ENCODE data around the gene COL10A1. TPM values are rescaled to one million over a fixed set of nuclear protein-coding genes. Genes with fewer than 3 reads are reported as not detected.
"Not testable (repeated sequence)": the region's sequence is repeated elsewhere in the genome, so short reads cannot be mapped to it uniquely, and the experiment has no call there.

Gene COL10A1
- polyA plus RNA-seq, 1 experiment = 0.11 TPM

GRCh38 chr6:116096979-116097816 is 28.7 kb downstream of the COL10A1 start:
- ChIA-PET CTCF (interaction anchor here (0.6 to 5.0 kb wide), 19 partner anchors 10 to 750 kb away, joined by 3 to 74 read pairs (median 3); partner anchors contain the start of gene FRK), POLR2A (no interaction called here)
- no peak for DNase-seq (ENCODE audit: low read depth)
- Histone ChIP-seq H3K4me3 (ENCODE audit: low read depth, low read length) (no peak overlapping the region), H3K27me3 (ENCODE audit: control insufficient read depth, insufficient read depth, low read length) (no peaks in the 10 kb centered on the region), H3K36me3 (ENCODE audit: control insufficient read depth, insufficient read depth, low read length) (no peaks in the 10 kb centered on the region)
- TF ChIP-seq, protein P1, sequence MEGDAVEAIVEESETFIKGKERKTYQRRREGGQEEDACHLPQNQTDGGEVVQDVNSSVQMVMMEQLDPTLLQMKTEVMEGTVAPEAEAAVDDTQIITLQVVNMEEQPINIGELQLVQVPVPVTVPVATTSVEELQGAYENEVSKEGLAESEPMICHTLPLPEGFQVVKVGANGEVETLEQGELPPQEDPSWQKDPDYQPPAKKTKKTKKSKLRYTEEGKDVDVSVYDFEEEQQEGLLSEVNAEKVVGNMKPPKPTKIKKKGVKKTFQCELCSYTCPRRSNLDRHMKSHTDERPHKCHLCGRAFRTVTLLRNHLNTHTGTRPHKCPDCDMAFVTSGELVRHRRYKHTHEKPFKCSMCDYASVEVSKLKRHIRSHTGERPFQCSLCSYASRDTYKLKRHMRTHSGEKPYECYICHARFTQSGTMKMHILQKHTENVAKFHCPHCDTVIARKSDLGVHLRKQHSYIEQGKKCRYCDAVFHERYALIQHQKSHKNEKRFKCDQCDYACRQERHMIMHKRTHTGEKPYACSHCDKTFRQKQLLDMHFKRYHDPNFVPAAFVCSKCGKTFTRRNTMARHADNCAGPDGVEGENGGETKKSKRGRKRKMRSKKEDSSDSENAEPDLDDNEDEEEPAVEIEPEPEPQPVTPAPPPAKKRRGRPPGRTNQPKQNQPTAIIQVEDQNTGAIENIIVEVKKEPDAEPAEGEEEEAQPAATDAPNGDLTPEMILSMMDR (IDR thresholded peaks at IDR 0.05; ENCODE audit: insufficient read depth, low read depth, low read length) = peak; percentile 45

GRCh38 chr6:116096048-116096759 is 29.7 kb downstream of the COL10A1 start:
- POLR2A ChIA-PET; H3K36me3 ChIP-seq (ENCODE audit: control insufficient read depth, insufficient read depth, low read length); DNase-seq (ENCODE audit: low read depth); H3K27me3 ChIP-seq (ENCODE audit: control insufficient read depth, insufficient read depth, low read length); H3K4me3 ChIP-seq (ENCODE audit: low read depth, low read length): not testable (repeated sequence)
- CTCF ChIA-PET = interaction anchor here (0.7 to 5.0 kb wide), 13 partner anchors 9 to 751 kb away, joined by 3 to 74 read pairs (median 4); no protein-coding TSS in a partner anchor

DNA sequence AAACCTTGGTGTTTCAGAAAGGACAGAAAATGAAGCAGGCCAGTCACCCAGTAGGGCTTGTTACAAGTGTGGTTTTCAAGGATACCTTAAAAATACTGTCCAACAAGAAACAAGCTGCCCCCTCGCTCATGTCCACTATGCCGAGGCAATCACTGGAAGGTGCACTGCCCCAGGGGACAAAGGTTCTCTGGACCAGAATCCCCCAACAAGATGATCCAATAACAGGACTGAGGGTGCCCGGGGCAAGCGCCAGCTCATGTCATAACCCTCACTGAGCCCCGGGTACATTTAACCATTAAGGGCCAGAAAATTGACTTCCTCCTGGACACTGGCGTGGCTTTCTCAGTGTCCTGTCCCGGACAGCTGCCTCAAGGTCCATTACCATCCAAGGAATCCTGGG is 31.9 kb downstream of the COL10A1 start:
- POLR2A ChIA-PET = no interaction called here

DNA sequence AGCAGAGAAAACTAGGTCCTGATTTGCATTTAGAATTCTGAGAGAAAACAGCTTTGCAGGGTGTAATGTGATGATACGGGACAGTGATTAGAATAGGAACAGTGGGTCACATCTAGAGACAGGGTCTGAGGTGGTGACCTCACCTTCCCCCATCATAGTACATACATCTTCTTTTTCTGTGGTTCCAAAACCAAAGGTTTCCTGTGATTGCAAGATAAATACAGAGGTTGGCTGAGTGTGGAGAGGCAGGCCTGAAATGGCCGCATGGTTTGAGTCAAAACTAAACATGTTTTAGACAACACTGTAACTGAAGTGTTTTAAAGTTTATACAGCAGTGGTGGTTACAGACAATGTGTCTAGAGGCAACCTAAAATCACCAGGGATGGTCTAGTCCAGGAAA is 35.7 kb downstream of the COL10A1 start:
- Histone ChIP-seq H3K4me3 (ENCODE audit: low read depth, low read length) (no peak overlapping the region), H3K36me3 (ENCODE audit: control insufficient read depth, insufficient read depth, low read length) (no peaks in the 10 kb centered on the region), H3K27me3 (ENCODE audit: control insufficient read depth, insufficient read depth, low read length) (no peaks in the 10 kb centered on the region)
- ChIA-PET CTCF (no interaction called here), POLR2A (no interaction called here)
- TF ChIP-seq, protein P1 (IDR thresholded peaks at IDR 0.05; ENCODE audit: insufficient read depth, low read depth, low read length) = no peak
- DNase-seq (ENCODE audit: low read depth) = no peak

More for the DNA sequence above, 31.9 kb downstream of the COL10A1 start:
- TF ChIP-seq, protein P1 (IDR thresholded peaks at IDR 0.05; ENCODE audit: insufficient read depth, low read depth, low read length) = no peak
- Histone ChIP-seq H3K4me3 (ENCODE audit: low read depth, low read length) (no peak overlapping the region), H3K27me3 (ENCODE audit: control insufficient read depth, insufficient read depth, low read length) (no peaks in the 10 kb centered on the region), H3K36me3 (ENCODE audit: control insufficient read depth, insufficient read depth, low read length) (no peaks in the 10 kb centered on the region)
- DNase-seq (ENCODE audit: low read depth) = no peak
- CTCF ChIA-PET = interaction anchor here (1.6 kb wide), 1 partner anchor 76 kb away, joined by 4 read pairs; no protein-coding TSS in a partner anchor

DNA sequence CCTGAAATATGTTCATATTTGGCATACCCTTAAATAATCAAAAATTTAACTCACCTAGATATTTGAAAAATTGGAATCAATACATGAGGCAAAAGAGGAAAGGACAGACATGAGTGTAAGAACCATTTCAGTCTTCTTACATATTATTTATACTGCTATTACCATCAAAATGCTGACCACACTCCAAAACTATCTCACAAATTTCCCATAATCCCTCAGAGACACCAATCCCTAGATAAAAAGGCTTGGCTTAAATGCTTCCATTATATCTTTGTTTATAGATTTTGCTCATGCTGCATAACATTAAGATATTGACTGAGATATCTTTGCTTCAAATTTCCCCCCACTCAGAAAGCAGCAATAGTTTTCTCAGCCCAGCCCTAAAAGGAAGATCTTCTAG is 37.0 kb downstream of the COL10A1 start:
- no peaks in the 10 kb centered on the region for H3K27me3 ChIP-seq (ENCODE audit: control insufficient read depth, insufficient read depth, low read length)
- POLR2A ChIA-PET = no interaction called here
- no peak overlapping the region for H3K4me3 ChIP-seq (ENCODE audit: low read depth, low read length)
- CTCF ChIA-PET = no interaction called here
- no peak for DNase-seq (ENCODE audit: low read depth)
- TF ChIP-seq, protein P1 (IDR thresholded peaks at IDR 0.05; ENCODE audit: insufficient read depth, low read depth, low read length) = no peak
- no peaks in the 10 kb centered on the region for H3K36me3 ChIP-seq (ENCODE audit: control insufficient read depth, insufficient read depth, low read length)
